Measurements from ENCODE around the gene PTPRT.

The PTPRT gene

DNA sequence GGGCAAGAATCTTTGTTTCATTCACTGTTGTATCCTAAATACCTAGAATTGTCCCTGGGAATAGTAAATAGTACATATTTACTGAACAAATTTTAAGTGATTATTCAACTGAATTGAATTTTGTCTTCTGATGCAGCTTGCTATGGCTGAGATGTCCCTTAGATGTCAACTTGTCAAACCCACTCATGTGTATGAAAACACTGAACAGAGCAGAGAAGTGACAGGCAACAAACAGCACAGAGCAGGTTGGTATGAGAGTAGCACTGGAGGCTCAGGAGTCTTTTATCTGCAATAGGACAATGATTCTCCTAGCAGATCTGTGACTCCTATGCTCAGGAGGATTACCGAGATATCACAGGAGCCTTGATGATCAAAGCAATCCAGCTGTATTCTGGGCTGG, 1031.4 kb downstream of the PTPRT start:
- no peak for DNase-seq

DNA sequence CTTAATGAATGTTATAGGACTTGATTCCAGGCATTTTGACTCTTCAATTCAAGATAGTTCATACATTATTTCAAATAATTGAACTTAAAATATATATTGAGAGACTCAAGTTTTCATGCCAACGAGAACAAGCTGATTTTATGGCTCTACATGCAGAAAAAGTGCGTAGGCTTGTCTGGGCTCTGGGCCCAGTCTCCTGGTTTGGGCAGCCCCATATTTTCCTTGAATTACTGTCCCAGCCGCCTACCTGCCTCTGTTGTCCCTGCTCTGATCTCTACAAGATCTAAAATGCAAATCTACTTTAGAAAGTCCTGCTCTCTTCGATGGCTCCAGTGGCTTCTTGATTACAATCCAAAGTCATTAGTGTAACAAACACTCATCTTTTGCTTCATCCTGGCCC, 1034.1 kb downstream of the PTPRT start:
- DNase-seq = no peak

DNA sequence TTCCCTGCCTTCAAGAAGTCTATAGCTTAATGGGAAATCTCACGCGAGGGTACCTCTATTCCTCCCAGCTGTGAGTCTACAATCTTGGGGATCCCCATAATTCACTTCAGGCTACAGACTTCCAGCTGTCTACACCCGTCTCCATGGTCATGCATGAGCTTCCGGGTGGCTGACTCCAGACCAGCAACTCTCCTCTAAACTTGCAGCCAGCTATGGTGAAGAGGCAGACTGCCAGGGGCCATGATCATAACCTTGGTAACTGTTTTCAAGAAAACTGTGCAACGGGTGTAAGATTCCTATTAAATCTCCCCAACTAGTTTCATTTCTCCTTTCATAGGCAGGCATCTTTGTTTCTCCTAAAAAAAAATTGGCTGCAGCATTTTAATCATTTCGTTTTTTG, 1037.1 kb downstream of the PTPRT start:
- DNase-seq = no peak

DNA sequence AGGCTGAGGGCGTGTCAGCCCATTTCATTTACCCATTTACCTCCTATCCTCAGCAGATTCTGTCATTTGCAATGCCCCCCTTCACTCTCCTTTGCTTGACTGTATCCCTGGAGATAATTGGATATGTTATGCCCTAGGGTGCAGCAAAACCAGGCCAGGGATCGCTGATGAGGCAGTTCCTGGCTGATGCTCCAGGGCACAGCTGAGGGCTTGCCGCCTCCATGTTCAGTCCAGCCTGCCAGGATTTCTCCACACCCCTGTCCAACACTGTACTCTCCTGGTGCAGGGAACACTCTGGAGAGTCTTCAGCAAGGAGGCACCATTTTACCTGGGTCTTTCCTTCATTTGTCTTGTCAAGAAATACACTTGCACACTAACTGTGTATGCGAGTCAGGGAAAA, 1039.5 kb downstream of the PTPRT start:
- no peak for DNase-seq

DNA sequence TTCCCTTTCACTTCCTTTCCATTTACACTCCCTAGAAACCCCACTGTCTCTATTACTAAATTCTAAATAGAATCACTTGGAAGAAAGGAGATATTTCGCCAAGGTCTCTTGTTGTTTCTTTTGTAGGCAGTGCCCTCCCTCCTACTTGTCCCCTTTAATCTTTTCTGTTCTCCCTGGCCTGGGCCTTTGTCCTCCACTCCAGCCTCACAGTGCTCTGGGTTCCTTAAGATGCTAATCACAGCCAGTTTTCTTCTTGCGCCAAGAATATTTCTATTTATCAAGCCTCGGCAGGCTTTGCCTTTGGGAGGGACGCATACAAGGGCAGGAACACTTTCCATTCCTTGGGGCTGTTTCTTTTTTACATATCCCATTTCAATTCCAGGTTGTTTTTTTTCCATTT, 1051.0 kb downstream of the PTPRT start:
- DNase-seq = no peak

DNA sequence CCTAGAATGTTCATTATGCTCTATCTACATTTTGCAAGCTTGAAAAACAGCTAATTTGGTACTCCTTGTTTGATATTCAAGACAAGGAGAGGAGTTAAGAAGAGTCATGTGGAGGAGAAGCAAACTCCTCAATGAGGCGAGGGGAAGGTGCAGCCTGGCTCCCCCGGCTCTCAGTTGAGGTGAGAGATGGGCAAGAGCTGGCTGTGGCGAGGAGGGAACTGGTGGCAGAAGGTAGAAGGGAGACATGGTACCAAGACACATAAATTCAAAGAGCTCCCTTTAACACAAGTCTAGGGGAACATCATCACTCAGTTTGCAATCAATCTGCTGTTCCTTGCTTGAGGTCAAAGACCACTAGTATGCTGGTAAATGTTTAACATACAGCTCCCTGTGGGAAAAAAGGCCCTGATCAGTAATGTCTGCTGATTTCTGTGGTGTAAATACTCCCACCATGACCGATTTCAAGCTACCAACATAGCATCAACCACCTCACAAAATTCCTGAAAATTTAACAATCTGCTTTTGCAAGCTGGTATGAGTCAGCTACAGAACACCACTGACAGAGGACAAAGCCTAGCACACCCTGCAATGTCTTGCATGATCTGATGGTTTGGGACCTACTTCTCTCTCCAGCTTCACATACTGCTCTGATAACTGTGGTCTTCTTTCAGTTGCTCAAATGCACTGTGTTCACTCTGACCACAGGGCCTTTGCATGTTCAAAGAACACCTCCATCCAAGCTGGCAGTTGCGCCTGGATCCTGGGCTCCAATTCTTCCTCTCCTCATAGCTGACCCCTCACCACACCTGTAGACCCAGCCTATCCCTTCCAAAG, 1055.2 kb downstream of the PTPRT start:
- no peak for DNase-seq

DNA sequence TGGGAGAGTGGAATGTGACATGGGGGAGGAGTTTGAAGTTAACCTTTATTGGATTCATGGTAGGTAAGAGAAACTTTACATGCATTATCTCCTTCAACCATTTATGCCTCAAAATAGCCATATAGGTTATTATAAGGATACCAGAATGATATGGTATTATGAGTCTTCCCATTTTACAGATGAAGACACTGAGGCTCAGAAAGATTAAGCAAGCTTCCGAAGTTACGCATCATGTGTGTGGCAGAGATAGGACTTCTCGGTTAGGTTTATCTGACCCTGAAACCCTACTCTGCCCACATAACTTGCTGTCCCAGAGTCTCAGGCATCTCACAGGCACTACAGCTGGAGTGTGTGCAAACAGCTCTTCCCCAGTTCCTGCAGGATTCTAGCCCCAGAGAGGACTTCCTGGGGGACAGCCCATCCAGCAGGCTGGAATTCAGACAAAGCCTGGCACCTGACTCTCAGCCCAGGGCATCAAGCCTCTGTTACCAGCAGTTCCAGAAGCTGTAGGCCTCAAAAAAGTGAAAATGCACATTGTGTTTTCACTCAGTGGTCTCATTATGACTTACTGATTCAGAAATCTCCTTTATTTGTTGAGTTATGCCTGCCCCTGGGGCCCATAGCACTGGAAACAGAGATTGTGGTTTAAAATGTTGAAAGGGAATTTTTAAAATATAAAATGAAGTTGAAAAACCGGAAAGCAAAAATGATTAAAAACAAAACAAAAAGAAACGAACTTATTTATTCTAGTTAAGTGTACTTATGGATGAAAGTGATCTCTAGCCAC, 1058.7 kb downstream of the PTPRT start:
- no peak for DNase-seq

DNA sequence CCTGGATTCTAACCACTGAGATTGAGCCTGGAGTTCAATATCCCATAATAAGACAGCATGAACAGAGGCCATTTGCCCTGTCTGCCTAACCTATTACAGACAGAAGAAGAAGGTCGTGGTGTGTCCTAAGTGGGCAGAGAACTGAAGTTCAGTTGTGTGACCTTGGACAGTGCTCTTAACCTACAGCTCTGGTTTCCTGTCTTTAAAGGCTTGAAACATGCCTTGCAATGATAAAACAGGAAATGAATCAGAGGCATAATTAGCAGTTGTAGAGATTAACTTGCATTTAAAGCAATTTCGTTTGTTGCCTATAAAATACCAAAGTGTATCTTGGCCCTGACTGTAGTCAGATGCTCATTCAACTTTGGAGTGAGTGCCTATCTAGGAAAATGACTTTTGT, 1064.3 kb downstream of the PTPRT start:
- DNase-seq = no peak

DNA sequence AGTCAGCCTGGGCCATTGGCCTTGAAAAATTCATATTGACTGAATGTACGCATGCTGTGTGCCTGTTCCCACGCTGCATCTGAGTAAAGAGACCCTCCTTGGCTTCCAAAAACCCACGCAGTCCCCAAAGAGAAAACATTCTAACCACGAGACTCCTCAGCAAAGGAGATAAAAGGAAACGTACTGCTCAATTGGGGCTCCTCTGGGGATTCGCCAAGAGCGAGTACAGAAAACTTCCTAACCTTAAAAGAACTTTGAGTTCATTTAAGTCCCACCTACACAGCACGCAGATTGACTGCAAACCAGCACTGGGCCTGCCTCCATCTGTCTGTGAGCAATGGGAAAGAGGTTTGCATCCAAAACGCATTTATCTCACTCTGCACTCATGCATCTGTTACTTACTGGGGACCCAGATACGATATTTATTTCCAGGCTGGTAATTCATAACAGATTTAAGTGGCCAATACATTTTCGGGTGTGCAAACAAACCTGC, 1065.7 kb downstream of the PTPRT start:
- no peak for DNase-seq

DNA sequence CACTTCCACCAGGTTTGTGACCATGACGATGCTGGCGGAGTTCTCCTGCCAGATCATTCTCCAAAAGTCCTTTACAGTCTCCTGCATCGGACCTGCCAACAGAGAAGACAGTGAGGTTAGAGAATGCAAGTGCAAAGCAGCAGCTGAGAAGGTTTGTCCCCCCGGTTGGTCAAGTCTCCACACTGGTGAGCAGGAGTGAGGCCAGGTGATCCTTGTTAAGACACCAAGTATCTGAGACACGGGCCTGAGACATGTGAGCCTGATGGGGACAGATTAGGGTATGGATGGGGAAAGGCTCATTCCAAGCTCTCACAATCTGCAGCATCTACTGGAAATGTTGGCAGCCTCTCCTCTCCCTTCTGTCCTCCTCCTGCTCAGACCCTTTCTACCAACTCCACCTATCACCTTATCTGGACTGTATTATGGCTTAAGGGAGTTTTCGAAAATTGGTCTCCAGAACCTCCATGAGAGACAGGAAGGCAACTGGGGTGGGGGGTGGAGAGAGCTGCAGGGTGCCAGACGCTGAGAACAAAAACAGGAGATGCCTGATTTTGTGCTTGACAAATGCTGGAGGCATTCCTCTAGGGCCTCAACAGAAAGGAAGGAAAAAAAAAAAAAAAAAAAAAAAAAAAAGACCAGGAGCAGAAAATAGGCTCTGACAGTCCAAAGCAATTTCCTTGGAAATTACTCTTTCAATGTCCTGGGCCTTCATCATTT, 1071.1 kb downstream of the PTPRT start:
- DNase-seq = no peak

DNA sequence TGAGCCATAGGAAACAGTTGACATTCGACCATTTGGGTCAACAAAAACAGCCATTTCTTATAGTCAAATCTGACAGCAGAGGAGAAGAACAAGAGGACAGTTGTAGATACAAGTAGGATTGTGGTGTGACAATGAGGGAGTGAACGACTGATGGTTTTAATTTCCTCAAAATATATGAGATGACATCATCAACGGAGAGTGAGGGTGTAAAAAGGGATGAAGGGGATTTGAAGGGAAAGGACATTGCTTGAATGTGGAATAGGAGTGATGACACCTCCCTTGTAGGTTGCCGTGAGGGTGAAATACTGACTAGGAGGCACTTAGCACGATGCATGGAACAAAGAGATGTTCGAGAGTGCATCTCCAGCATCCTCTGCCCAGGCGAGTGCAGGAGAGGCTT, 1071.7 kb downstream of the PTPRT start:
- DNase-seq = no peak

DNA sequence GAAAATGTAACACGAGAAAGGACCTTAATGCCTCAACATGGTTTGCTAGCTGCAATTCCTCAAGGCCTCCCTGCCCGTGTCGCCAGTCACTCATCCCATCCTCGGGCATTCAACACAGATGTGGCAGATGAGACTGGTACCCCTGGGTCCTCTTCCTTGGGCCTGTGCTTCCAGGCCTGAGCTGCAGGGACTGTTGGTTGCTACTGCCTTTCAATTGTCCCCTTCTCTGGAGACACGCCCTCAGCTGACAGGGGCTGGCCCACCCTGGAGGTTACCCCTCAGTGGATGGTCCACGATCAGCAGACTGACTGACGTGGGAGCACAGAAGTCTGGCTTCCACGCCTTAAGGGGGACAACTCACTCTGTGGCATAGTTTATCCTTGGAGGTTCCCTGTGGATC, 1076.5 kb downstream of the PTPRT start:
- no peak for DNase-seq

DNA sequence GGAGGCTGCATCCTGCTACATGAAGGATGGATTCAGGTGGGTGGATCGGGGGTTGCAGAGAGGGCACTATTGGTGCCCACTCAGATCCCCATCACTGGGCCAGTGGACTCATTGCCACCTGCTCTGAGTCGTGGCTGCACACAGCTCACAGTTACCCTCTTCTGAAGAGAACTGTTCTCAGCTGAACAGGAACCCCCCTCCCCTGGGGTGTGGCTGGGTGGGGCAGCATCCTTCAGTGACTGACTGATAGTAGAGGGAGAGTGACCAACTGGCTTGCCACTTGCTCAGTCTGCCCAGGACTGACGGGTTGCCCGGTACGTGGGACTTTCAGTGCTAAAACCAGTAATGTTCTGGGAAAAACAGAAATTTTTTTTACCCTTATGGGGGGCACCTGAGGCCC, 1077.5 kb downstream of the PTPRT start:
- no peak for DNase-seq

DNA sequence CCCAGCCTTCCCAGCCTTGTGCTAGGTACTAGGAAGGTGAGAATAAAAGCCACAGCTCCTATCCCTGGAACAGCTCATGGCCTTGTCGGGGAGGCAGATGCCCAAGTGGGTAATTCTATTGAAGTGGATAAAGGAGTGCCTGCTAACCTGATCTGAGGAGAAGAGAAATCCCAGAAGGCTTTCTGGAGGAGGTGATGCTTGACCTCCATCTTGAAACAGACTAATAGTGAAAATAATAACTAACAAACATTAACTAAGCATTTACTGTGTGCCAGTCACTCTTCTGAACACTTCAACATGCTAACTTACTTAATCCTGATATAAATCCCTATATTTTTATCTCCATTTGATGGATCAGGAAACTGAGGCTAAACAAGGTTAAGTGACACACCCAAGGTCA, 1078.4 kb downstream of the PTPRT start:
- DNase-seq = no peak

DNA sequence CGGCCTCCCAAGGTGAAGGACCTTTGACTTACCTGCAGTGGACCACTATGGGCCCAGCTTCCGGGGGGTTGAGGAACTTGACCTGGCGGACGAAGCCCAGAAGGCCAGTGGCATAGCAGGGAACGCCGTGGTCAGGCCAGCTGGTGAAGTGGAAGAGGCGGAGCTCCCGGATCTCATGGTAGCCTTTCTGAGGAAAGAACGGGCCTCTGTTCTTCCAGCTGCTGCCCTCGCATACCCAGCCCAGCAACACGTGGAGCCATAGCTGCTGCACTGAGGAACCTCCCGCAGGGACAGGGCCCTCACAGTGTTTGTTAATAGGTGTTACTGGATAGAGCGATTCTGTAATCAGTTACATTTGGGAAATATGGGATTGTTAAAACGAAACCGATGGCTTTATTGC, 1079.4 kb downstream of the PTPRT start:
- no peak for DNase-seq

DNA sequence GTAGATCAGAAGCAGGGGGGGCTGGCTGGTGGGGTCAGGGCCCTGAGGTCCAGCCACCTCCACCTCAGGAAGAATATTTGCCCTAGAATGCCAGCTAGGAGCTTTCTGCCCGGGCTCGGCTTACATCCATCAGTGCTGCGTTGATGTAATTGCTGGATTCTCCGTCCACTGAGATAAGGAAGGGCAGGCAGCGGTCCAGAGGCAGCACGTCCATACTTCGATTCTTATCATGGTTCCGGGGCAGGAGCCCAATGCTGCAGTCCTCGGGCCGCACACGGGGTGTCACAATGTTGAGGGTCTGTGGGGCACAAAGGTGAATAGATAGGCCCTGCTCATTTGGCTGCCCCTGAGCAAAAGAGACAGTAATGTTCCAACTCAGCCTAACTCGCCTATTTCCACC, 1087.7 kb downstream of the PTPRT start:
- DNase-seq = no peak

DNA sequence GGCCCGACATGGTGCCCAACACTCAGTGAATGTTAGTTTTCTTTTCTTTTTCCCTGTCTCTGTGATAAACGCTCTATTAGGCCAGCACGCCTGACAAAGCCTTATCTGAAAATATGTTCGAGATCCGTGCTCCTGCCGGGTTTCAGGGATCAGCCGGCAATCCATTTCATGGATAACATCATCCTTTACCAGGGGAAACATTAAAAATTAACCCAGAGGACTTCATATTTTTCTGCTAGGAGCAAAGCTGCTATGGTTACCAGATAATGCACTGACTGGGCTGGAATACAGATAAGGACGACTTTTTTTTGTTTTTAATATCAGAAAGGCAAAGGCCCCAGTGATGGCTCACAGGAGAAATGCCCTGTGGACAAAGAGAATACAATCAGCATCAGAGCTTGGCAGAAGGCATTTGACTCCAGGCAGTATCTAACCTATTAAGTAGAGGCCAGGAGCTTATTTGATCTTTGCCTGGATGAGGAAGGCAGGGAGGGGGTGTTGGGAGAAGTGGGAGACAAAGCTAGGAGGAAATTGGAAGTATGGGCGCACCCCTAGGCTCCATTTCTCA, 1089.5 kb downstream of the PTPRT start:
- DNase-seq = no peak

DNA sequence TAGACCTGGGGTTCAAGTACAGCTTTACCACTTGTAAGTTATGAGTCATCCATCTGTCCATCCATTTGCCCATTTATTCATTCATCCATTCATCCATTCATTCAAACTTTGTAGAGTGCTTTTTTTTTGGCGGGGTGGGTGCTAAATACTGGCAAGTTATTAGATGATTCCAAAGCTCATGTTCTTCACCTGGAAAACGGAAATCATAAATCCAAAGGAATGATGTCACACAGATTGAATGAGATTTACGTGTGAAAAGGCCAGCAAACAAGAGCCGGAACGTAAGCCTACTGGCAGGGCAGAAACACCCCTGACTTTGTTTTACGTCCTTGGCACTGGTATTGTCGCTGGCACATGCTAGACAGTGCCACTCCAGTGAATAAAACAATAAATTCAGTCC, 1090.6 kb downstream of the PTPRT start:
- DNase-seq = no peak

DNA sequence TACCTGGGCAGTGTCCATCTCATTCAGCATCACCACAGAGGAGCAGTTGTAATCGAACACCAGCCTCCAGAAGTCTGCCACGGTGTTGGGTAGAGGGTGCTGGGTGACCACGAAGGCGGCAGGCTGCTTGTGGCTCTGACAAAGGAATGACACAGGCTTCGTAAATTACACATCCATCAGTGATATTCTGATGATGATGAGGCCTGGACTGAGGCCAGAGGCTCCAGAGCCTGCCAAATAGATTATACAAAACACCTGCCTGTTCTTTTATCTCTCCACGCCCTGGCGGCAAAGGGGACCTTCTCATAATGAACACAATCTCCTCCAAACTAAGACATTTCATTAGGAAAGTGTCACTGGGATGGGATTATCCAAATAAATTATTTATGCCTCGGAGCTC, 1091.3 kb downstream of the PTPRT start:
- DNase-seq = no peak

DNA sequence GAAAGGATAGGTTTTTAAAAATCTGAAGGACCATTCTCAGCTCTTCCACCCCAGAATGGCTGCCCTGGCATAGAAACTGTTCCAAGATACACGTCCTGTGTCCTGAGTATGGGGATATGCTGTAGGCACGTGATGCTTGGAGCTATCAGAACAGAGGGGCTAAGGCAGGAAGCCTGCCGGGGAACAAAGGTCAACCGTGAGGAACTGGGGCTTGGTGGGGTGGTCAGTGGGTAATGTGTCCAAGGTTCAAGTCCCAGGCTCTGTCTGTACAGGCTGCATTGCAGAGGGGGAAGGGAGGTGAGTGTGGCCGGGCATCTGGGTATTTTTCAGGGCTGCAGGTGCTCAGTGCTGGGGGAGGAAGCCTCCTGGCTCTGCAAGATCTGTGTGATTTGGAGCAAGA, 1092.0 kb downstream of the PTPRT start:
- DNase-seq = no peak

DNA sequence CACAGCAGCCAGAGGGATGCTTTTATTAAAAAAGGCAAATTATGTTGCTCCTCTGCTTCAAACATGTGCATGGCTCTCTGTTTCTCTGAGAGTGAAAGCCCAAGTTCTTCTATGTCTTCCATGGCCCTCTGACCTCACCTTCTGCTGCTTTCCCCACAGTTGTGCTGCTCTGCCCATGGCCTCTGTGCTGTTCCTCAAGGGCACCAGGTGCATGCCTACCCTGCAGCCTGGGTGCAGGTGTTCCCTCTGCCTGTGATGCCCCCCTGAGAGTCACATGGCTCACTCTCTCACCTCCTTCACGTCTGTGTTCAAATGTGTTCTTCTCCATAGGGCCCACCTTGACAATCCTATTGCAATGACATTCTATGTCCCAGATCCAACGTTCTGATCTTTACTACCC, 1094.5 kb downstream of the PTPRT start:
- DNase-seq = no peak

DNA sequence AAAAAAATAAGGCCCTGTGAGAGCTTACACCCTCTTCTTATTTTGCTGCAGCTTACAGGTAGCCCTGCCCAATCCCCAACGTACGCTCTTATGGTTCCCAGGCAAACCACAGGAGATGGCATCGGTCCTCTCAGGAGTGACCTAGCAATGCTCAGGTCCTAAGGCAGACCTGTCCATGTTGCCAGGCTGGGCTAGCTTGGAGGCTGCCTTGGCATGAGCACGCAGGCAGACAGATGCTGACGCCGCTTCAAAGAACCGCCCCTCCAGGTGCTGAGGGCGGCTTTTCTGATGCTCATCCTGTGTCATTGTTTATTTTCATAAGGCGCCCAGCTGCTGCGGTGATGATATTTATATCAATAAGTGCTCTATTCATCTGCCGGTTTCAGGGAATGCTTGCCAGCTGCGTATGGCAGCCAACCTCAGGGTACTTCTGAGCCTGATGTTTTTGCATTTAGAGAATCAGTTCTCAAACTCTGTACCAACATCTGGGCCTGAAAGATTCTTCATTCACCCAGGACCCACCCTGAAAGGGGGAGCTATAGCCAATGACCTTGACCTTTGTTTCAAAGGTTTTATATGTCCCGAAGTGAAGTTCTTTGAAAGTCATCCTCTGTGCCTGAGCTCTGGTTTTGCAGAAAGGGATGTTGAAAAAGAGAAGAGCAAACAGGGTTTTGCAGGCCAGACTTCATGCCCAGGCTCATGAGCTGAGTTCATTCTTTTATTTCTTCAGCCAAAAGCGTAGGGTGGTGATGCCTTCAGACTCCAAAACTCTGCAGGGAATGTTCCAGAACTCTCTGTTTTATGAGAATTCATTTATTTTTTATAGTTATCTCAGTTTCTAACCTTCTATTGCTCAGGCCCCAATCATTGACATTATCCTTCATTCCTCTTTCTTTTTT, 1095.9 kb downstream of the PTPRT start:
- no peak for DNase-seq

Measured in Kasumi-1 (cell line).